Stomach (tissue), 4 donors: Measurements from ENCODE around the gene SH2D5.

Source experiments
- CTCF ChIP-seq, 7 experiments: fragments of 450-650 bp in 4 of 7; fragments of 200-600 bp in 3 of 7; sonication (generic) in 3 of 7; IDR thresholded peaks; one replicate each; pipeline ENCODE4 v1.5.1; 2016 to 2019; ENCODE audit warnings: antibody characterized with exemption in 7 of 7, control low read depth in 2 of 7, mild to moderate bottlenecking in 1 of 7
- EP300 ChIP-seq: sonication (generic); formaldehyde crosslinking; IDR thresholded peaks from one replicate; pipeline ENCODE4 v1.6.1; 2017; ENCODE audit warnings: antibody characterized with exemption
- POLR2A ChIP-seq, 4 donors: fragments of 450-650 bp; IDR thresholded peaks; one replicate each; pipeline ENCODE4 v1.6.1; 2016; ENCODE audit warnings: antibody characterized with exemption in 4 of 4, control low read depth in 2 of 4, mild to moderate bottlenecking in 1 of 4, moderate library complexity in 1 of 4
- POLR2AphosphoS5 ChIP-seq, 3 donors: sonication (generic); formaldehyde crosslinking; IDR thresholded peaks; one replicate each; pipeline ENCODE4 v1.6.1; 2016; ENCODE audit warnings: antibody characterized with exemption in 3 of 3

- no peak for TF ChIP-seq CTCF (IDR thresholded peaks at IDR 0.05)
- no peak for TF ChIP-seq POLR2AphosphoS5 (IDR thresholded peaks at IDR 0.05)
- TF ChIP-seq POLR2A (IDR thresholded peaks at IDR 0.05) = no peak
- no peak for TF ChIP-seq EP300
These were observed 47.3 kb downstream of the SH2D5 start for GRCh38 chr1:20685099-20685662.
